Psoas muscle (tissue), 8 donors: Measurements from ENCODE around the gene ASMTL. TPM values are rescaled to one million over a fixed set of nuclear protein-coding genes. Genes with fewer than 3 reads are reported as not detected.
A peak's percentile ranks its signal among the peaks of the same experiment; 100 is the strongest.

ENCODE experiments used
- ATAC-seq, 4 donors: fragments of 200-7000 bp; cut with Tn5 transposase; one replicate each; pipeline ENCODE4 v1.9.1; 2020; ENCODE audit warnings: moderate library complexity in 3 of 4, mild to moderate bottlenecking in 2 of 4
- DNase-seq, 2 donors: peaks; one replicate each; pipeline ENCODE4 v3.0.0-alpha.2; 2020
- H3K27ac ChIP-seq: fragments of 200-600 bp; one replicate; pipeline ENCODE4 v1.8.0; 2022
- H3K27me3 ChIP-seq, 3 donors: fragments of 200-600 bp in 1 of 3; one replicate each; pipeline versions ENCODE4 v1.6.1 to v1.8.0; 2013 to 2022; ENCODE audit warnings: low read length in 2 of 3, mild to moderate bottlenecking in 2 of 3, moderate library complexity in 1 of 3; ENCODE audit not compliant: insufficient read depth in 3 of 3
- H3K36me3 ChIP-seq, 2 donors: fragments of 200-600 bp in 1 of 2; one replicate each; pipeline versions ENCODE4 v1.6.1 to v1.8.0; 2013 to 2022; ENCODE audit warnings: low read depth in 1 of 2, mild to moderate bottlenecking in 1 of 2, moderate library complexity in 1 of 2; ENCODE audit not compliant: insufficient read depth in 1 of 2
- H3K4me1 ChIP-seq: fragments of 200-600 bp; one replicate; pipeline ENCODE4 v1.8.0; 2022
- H3K4me3 ChIP-seq: fragments of 200-600 bp; one replicate; pipeline ENCODE4 v1.8.0; 2022; ENCODE audit warnings: mild to moderate bottlenecking
- H3K9me3 ChIP-seq: fragments of 200-600 bp; one replicate; pipeline ENCODE4 v1.8.0; 2022
- WGBS, 3 donors: extraction: QIAGEN DNeasy Blood & Tissue Kit; methylation state at CpG; one replicate each; pipeline versions ENCODE4 v1.1.6 to v1.1.7; 2013; 5-methylcytosine and 5-hydroxymethylcytosine counted together
- intact Hi-C, 2 donors: fragments of 100-400 bp; cut with DNase I; formaldehyde crosslinking; loops; one replicate each; pipeline versions ENCODE4 v1.11.0 to v1.14.2; 2022
- polyA plus RNA-seq, 3 donors: library from polyadenylated mRNA; stranded (reverse); fragments of 200-250 nt; gene quantifications; one replicate each; pipeline ENCODE4 v1.2.3, GENCODE V29; 2013
- total RNA-seq, 4 donors: library from RNA; stranded (reverse); fragmentation: NEBNext Ultra II Directional in 2 of 4; extraction: Animal tissue kit (Norgen Biotek cat#: 25700) in 2 of 4; gene quantifications; one replicate each; pipeline versions ENCODE4 v1.2.1 to v1.2.4, GENCODE V29; 2021 to 2023
- TF ChIP-seq, protein P1 (sequence below): fragments of 200-600 bp; IDR thresholded peaks from one replicate; pipeline ENCODE4 v1.8.0; 2022; ENCODE audit warnings: antibody characterized with exemption
- donor health status: healthy with polysubstance abuse.
- donor health status: DM: no; HTN: no; CAD: no; lungs with moderate emphysema.
- donor health status: Bipolar disorder and iron deficiency.
- donor health status: healthy.
- donor health status: DM: yes; HTN: yes; CAD: no.
- donor health status: DM: no; HTN: no; CAD: no.
- donor health status: DM: no; HTN: no; CAD: no.
- donor health status: DM: yes; HTN: yes; CAD: no.

The ASMTL gene
- total and polyA plus RNA-seq, 7 donors = 6.6 to 18.2 (median 9.8) TPM

DNA sequence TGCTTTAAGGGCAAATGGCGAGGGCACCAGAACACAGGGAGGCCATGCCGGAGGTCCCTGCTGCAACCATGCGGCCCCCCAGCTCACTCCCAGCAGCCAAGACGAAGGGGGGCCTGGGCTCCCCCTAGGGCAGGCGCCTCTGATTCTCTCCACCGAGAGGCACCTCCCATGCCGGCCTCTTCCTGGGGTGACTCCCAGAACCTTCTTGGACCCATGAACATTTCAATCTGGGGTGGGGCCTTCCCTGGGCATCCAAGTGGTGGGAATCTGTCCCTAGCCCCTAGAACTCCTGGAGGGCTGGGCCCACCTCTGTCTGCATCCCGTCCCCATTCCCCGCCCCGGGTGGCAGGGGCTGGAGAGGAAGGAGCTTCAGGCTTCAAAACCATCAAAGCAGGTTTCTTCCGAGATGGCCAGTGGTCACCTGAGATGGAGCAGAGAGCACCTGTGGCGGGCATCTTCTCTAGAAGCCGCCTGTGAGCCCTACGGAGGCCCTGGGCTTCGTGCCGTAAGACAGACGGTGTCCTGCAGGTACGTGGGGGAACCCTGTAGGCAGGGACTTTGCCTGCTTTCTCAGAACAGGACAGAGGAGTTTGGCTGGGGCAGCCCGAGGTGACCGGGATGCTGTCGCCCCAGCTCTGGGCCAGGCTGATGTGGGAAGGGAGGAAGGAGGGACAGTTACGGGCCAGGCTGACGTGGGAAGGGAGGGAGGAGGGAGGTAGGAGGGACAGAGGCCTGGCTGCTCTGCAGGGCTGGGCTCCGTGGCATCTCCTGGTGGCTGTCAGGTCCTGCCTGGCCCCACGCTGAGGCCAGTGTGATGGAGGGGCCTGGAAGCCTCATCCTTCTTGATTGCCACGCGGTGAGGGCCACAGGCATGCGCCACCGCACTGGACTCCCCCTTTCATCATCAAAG, 54.0 kb downstream of the ASMTL start:
- no peak overlapping the region for H3K27ac ChIP-seq
- no peak overlapping the region for H3K4me3 ChIP-seq
- H3K27me3 ChIP-seq = no peaks in the 10 kb centered on the region
- DNase-seq = peak; percentile 18 to 46
- H3K4me1 ChIP-seq = peaks cover 14% of the 10 kb centered on the region
- peak in 2 of 4 donors; percentile 39 to 45 for ATAC-seq
- 81 to 90% (median 87%) methylated on average over 28 to 29 of the region's 29 CpGs for WGBS, 3 donors
- intact Hi-C loops = loop anchor here in 1 of 2 donors (10.0 kb wide), 1 partner anchor 46 kb away; no protein-coding TSS in a partner anchor
- no peaks in the 10 kb centered on the region for H3K9me3 ChIP-seq
- TF ChIP-seq, protein P1, sequence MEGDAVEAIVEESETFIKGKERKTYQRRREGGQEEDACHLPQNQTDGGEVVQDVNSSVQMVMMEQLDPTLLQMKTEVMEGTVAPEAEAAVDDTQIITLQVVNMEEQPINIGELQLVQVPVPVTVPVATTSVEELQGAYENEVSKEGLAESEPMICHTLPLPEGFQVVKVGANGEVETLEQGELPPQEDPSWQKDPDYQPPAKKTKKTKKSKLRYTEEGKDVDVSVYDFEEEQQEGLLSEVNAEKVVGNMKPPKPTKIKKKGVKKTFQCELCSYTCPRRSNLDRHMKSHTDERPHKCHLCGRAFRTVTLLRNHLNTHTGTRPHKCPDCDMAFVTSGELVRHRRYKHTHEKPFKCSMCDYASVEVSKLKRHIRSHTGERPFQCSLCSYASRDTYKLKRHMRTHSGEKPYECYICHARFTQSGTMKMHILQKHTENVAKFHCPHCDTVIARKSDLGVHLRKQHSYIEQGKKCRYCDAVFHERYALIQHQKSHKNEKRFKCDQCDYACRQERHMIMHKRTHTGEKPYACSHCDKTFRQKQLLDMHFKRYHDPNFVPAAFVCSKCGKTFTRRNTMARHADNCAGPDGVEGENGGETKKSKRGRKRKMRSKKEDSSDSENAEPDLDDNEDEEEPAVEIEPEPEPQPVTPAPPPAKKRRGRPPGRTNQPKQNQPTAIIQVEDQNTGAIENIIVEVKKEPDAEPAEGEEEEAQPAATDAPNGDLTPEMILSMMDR = no peak
- peaks cover 0 to 50% of the 10 kb centered on the region in 2 donors for H3K36me3 ChIP-seq

DNA sequence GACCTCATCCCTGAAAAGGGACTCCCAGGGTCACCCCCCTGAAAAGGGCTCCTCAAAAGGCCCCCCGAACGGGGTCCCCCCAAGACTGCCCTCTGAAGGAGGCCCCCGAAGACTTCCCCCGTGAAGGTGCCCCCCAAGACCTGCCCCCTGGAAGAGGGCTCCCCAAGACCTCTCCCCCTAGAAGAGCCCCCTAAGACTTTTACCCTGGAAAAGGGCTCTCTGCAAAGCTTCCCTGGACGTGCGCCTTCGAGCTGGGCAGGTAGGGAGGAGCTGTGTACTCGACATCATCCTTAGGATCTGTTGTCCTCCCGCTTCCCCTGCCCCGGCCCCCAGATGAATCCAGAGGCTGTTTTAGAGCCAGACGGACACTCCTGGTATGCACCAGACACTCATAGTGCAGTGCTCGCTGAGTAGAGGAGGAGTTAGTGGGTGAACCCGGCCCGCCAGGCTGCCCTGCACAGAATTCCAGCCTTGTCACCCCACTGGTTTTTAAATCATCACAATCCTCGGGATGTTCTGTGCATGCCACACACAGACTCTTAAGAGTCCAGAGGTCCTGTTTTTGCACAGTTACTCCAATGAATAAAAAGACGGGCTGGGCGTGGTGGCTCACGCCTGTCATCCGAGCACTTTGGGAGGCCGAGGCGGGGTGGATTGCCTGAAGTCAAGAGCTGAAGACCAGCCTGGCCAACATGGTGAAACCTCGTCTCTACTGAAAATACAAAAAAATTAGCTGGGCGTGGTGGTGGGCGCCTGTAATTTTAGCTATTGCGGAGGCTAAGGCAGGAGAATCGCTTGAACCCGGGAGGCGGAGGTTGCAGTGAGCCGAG, 55.1 kb downstream of the ASMTL start:
- Histone ChIP-seq H3K4me1 (peaks cover 20% of the 10 kb centered on the region), H3K4me3 (no peak overlapping the region), H3K27me3 (no peaks in the 10 kb centered on the region), H3K27ac (no peak overlapping the region), H3K36me3 (peaks cover 0 to 42% of the 10 kb centered on the region in 2 donors), H3K9me3 (no peaks in the 10 kb centered on the region)
- intact Hi-C loops = loop anchor here in 1 of 2 donors (10.0 kb wide), 1 partner anchor 47 kb away; no protein-coding TSS in a partner anchor
- DNase-seq = peak; percentile 6 to 39
- TF ChIP-seq, protein P1 = no peak
- ATAC-seq = no peak
- WGBS, 3 donors = 86 to 90% (median 88%) methylated on average over 27 to 29 of the region's 29 CpGs

DNA sequence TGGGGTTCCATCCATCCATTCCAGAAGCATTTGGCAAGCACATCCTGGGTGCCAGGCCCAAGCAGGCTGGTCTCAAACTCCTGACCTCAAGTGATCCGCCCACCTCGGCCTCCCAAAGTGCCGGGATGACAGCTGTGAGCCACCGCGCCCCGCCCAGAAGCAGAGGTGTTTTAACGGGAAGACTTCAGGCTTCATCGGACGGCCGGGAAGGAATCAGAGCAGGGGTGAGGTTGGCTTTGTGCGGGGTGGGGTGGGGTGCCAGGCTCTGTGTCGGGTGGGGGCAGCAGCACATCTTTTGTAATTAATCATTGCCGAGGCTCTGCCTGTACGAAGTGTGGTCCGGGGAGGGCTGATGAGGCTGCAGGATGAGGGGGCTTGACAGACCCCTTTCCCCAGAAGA, 55.7 kb downstream of the ASMTL start:
- Histone ChIP-seq H3K9me3 (no peaks in the 10 kb centered on the region), H3K4me1 (peaks cover 20% of the 10 kb centered on the region), H3K27me3 (no peaks in the 10 kb centered on the region), H3K4me3 (no peak overlapping the region), H3K36me3 (peaks cover 0 to 40% of the 10 kb centered on the region in 2 donors), H3K27ac (no peak overlapping the region)
- WGBS, 3 donors = 79 to 82% (median 81%) methylated on average over 14 to 15 of the region's 15 CpGs
- DNase-seq = peak in 1 of 2 donors; percentile 36
- intact Hi-C loops = loop anchor here in 1 of 2 donors (10.0 kb wide), 1 partner anchor 48 kb away; no protein-coding TSS in a partner anchor
- TF ChIP-seq, protein P1 = no peak
- ATAC-seq = no peak

DNA sequence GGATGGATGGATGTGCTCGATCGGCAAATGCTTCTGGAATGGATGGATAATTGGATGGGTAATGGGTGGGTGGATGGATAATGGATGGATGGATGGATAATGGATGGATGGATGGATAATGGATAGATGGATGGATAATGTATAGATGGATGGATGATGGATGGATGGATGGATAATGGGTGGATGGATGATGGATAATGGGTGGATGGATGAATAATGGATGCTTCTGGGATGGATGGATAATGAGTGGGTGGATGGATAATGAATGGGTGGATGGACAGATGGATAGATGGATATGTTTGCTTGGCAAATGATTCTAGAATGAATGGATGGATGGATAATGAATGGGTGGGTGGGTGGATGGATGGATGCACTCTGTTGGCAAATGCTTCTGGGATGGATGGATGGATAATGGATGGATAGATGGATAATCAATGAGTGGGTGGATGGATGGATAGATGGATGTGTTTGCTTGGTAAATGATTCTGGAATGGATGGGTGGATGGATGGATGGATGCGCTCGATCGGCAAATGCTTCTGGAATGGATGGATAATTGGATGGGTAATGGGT, 57.0 kb downstream of the ASMTL start:
- WGBS, 3 donors = 95 to 99% (median 97%) methylated on average over 5 of the region's 5 CpGs
- no peaks in the 10 kb centered on the region for H3K27me3 ChIP-seq
- H3K4me3 ChIP-seq = no peak overlapping the region
- no peak for DNase-seq
- intact Hi-C loops = loop anchor here in 1 of 2 donors (10.0 kb wide), 1 partner anchor 49 kb away; no protein-coding TSS in a partner anchor
- TF ChIP-seq, protein P1 = no peak
- no peak for ATAC-seq
- peaks cover 22% of the 10 kb centered on the region for H3K4me1 ChIP-seq
- H3K9me3 ChIP-seq = no peaks in the 10 kb centered on the region
- H3K36me3 ChIP-seq = peaks cover 0 to 36% of the 10 kb centered on the region in 2 donors
- no peak overlapping the region for H3K27ac ChIP-seq
